Adrenal gland (tissue), 12 donors: ENCODE results near the gene NEIL1. TPM values are rescaled to one million over a fixed set of nuclear protein-coding genes. Genes with fewer than 3 reads are reported as not detected.

Source experiments
- DNase-seq, 7 donors: peaks; one replicate each; pipeline ENCODE4 v3.0.0-alpha.2; 2019 to 2020
- H3K27ac ChIP-seq, 5 donors: fragments of 200-600 bp; sonication (generic) in 4 of 5; 1 replicate in 3 of 5; 2 replicates in 2 of 5; pipeline versions ENCODE4 v1.5.1 to v1.8.0; 2016 to 2020; ENCODE audit warnings: mild to moderate bottlenecking in 1 of 5
- H3K27me3 ChIP-seq: fragments of 200-600 bp; 2 replicates; pipeline ENCODE4 v1.8.0; 2021
- H3K36me3 ChIP-seq, 2 donors: fragments of 200-600 bp; replicated peaks in 1 of 2; 1 replicate in 1 of 2; 2 replicates in 1 of 2; pipeline versions ENCODE4 v1.5.1 to v1.8.0; 2018 to 2022
- H3K4me1 ChIP-seq, 2 donors: fragments of 200-600 bp; replicated peaks in 1 of 2; 1 replicate in 1 of 2; 2 replicates in 1 of 2; pipeline versions ENCODE4 v1.5.1 to v1.8.0; 2018 to 2021
- H3K4me3 ChIP-seq, 4 donors: fragments of 200-600 bp; sonication (generic) in 3 of 4; one replicate each; pipeline ENCODE4 v1.5.1; 2016 to 2018
- H3K9me3 ChIP-seq, 3 donors: fragments of 200-600 bp; sonication (generic) in 1 of 3; replicated peaks in 1 of 3; 1 replicate in 2 of 3; 2 replicates in 1 of 3; pipeline versions ENCODE4 v1.5.1 to v1.8.0; 2016 to 2021
- CTCF ChIP-seq, 6 experiments: fragments of 450-650 bp in 4 of 6; fragments of 200-600 bp in 2 of 6; sonication (generic) in 1 of 6; IDR thresholded peaks; 1 replicate in 5 of 6; 2 replicates in 1 of 6; pipeline versions ENCODE4 v1.5.1 to v1.8.0; 2016 to 2021; ENCODE audit warnings: antibody characterized with exemption in 6 of 6, mild to moderate bottlenecking in 2 of 6, moderate library complexity in 1 of 6
- POLR2A ChIP-seq, 2 donors: fragments of 450-650 bp; IDR thresholded peaks; one replicate each; pipeline ENCODE4 v1.6.1; 2017; ENCODE audit warnings: antibody characterized with exemption in 2 of 2, mild to moderate bottlenecking in 2 of 2, moderate library complexity in 1 of 2
- WGBS, 4 donors: extraction: QIAGEN DNeasy Blood & Tissue Kit in 2 of 4; methylation state at CpG; one replicate each; pipeline versions ENCODE4 v1.1.5 to v1.1.7; 2013 to 2017; 5-methylcytosine and 5-hydroxymethylcytosine counted together
- intact Hi-C, 2 donors: fragments of 100-400 bp; cut with DNase I; formaldehyde crosslinking; loops; one replicate each; pipeline versions ENCODE4 v1.14.1 to v1.15.0; 2022 to 2023
- polyA plus RNA-seq, 3 donors: library from polyadenylated mRNA; stranded (reverse); fragments of 200-250 nt in 2 of 3; fragments of 350-450 nt in 1 of 3; fragmentation: Illumina TruSeq in 1 of 3; extraction: RNeasy Lipid Tissue Mini Kit (QIAGEN cat#74804) in 1 of 3; gene quantifications; one replicate each; pipeline ENCODE4 v1.2.3, GENCODE V29; 2013 to 2014
- total RNA-seq, 9 donors: library from RNA; depleted of rRNA in 4 of 9; stranded (reverse); fragments of >200 nt in 4 of 9; fragments of 120-200 nt in 1 of 9; fragmentation: NEBNext Ultra II Directional in 1 of 9; extraction: Animal tissue kit (Norgen Biotek cat#: 25700) in 1 of 9; gene quantifications; one replicate each; pipeline versions ENCODE4 v1.1.0 to v1.2.4, GENCODE V29; 2013 to 2023
- donor health status: healthy with polysubstance abuse.
- donor health status: Bipolar disorder and iron deficiency.
- donor health status: DM: yes; HTN: yes; CAD: no.
- donor health status: DM: no; HTN: no; CAD: no.
- donor health status: DM: no; HTN: no; CAD: no.
- donor health status: DM: yes; HTN: yes; CAD: no.

The NEIL1 gene
- total and polyA plus RNA-seq, 12 donors, result 6.3 to 208 (median 61.2) TPM

GRCh38 chr15:75367406-75367912 is 20.6 kb downstream of the NEIL1 start:
- peak in 3 of 7 donors; percentile 27 to 33 (median 28) for DNase-seq
- peaks cover 12 to 25% of the 10 kb centered on the region in 2 donors for H3K4me1 ChIP-seq
- intact Hi-C loops, result no loop called here
- no peaks in the 10 kb centered on the region for H3K9me3 ChIP-seq
- peak overlapping the region in 2 of 4 donors; percentile 83 to 99 for H3K4me3 ChIP-seq
- peaks cover 0 to 56% of the 10 kb centered on the region in 2 donors for H3K36me3 ChIP-seq
- no peaks in the 10 kb centered on the region for H3K27me3 ChIP-seq
- TF ChIP-seq CTCF (IDR thresholded peaks at IDR 0.05), result no peak
- no peak for TF ChIP-seq POLR2A (IDR thresholded peaks at IDR 0.05)
- 38 to 47% (median 45%) methylated on average over 7 of the region's 7 CpGs for WGBS, 4 donors
- H3K27ac ChIP-seq, result peak overlapping the region in 4 of 5 donors; percentile 97 to 100 (median 98)

- no peaks in the 10 kb centered on the region for H3K9me3 ChIP-seq
- peaks cover 0 to 62% of the 10 kb centered on the region in 2 donors for H3K36me3 ChIP-seq
- peak; percentile 97 to 99 (median 98) for DNase-seq
- intact Hi-C loops, result no loop called here
- H3K27ac ChIP-seq, result peak within 1 kb of the TSS; percentile 78 to 100 (median 98)
- H3K4me3 ChIP-seq, result peak within 1 kb of the TSS; percentile 32 to 99 (median 83)
- H3K4me1 ChIP-seq, result peaks cover 7 to 20% of the 10 kb centered on the region in 2 donors
- TF ChIP-seq CTCF (IDR thresholded peaks at IDR 0.05) (peak; percentile 29 to 79 (median 65)), POLR2A (IDR thresholded peaks at IDR 0.05) (peak; percentile 94 to 98)
- WGBS, 4 donors, result 0% methylated on average over 5 to 67 of the region's 67 CpGs
- H3K27me3 ChIP-seq, result no peaks in the 10 kb centered on the region
Observed at GRCh38 chr15:75367913-75368688, 21.3 kb downstream of the NEIL1 start, which contains the start of gene MAN2C1. MAN2C1 (minus strand) TSS chr15:75368607; CDS start chr15:75368583, 24 bp downstream.

GRCh38 chr15:75368689-75369239 is 21.9 kb downstream of the NEIL1 start:
- peak in 2 of 7 donors; percentile 27 to 66 for DNase-seq
- 2 to 5% (median 4%) methylated on average over 18 to 23 of the region's 23 CpGs for WGBS, 4 donors
- Histone ChIP-seq H3K9me3 (no peaks in the 10 kb centered on the region), H3K4me3 (peak overlapping the region; percentile 32 to 99 (median 83)), H3K27me3 (no peaks in the 10 kb centered on the region), H3K36me3 (peaks cover 0 to 65% of the 10 kb centered on the region in 2 donors), H3K4me1 (peaks cover 7 to 20% of the 10 kb centered on the region in 2 donors), H3K27ac (peak overlapping the region; percentile 78 to 100 (median 98))
- TF ChIP-seq CTCF (IDR thresholded peaks at IDR 0.05), result no peak
- TF ChIP-seq POLR2A (IDR thresholded peaks at IDR 0.05), result no peak
- intact Hi-C loops, result no loop called here
